Adrenal gland (tissue), 12 donors: Measurements from ENCODE around the gene ZNF740. TPM values are rescaled to one million over a fixed set of nuclear protein-coding genes. Genes with fewer than 3 reads are reported as not detected.
"Not testable (repeated sequence)": the region's sequence is repeated elsewhere in the genome, so short reads cannot be mapped to it uniquely, and the experiment has no call there.

ENCODE experiments used
- DNase-seq, 7 donors: peaks; one replicate each; pipeline ENCODE4 v3.0.0-alpha.2; 2019 to 2020
- H3K27ac ChIP-seq, 5 donors: fragments of 200-600 bp; sonication (generic) in 4 of 5; 1 replicate in 3 of 5; 2 replicates in 2 of 5; pipeline versions ENCODE4 v1.5.1 to v1.8.0; 2016 to 2020; ENCODE audit warnings: mild to moderate bottlenecking in 1 of 5
- H3K27me3 ChIP-seq: fragments of 200-600 bp; 2 replicates; pipeline ENCODE4 v1.8.0; 2021
- H3K36me3 ChIP-seq, 2 donors: fragments of 200-600 bp; replicated peaks in 1 of 2; 1 replicate in 1 of 2; 2 replicates in 1 of 2; pipeline versions ENCODE4 v1.5.1 to v1.8.0; 2018 to 2022
- H3K4me1 ChIP-seq, 2 donors: fragments of 200-600 bp; replicated peaks in 1 of 2; 1 replicate in 1 of 2; 2 replicates in 1 of 2; pipeline versions ENCODE4 v1.5.1 to v1.8.0; 2018 to 2021
- H3K4me3 ChIP-seq, 4 donors: fragments of 200-600 bp; sonication (generic) in 3 of 4; one replicate each; pipeline ENCODE4 v1.5.1; 2016 to 2018
- H3K9me3 ChIP-seq, 3 donors: fragments of 200-600 bp; sonication (generic) in 1 of 3; replicated peaks in 1 of 3; 1 replicate in 2 of 3; 2 replicates in 1 of 3; pipeline versions ENCODE4 v1.5.1 to v1.8.0; 2016 to 2021
- CTCF ChIP-seq, 6 experiments: fragments of 450-650 bp in 4 of 6; fragments of 200-600 bp in 2 of 6; sonication (generic) in 1 of 6; IDR thresholded peaks; 1 replicate in 5 of 6; 2 replicates in 1 of 6; pipeline versions ENCODE4 v1.5.1 to v1.8.0; 2016 to 2021; ENCODE audit warnings: antibody characterized with exemption in 6 of 6, mild to moderate bottlenecking in 2 of 6, moderate library complexity in 1 of 6
- POLR2A ChIP-seq, 2 donors: fragments of 450-650 bp; IDR thresholded peaks; one replicate each; pipeline ENCODE4 v1.6.1; 2017; ENCODE audit warnings: antibody characterized with exemption in 2 of 2, mild to moderate bottlenecking in 2 of 2, moderate library complexity in 1 of 2
- WGBS, 4 donors: extraction: QIAGEN DNeasy Blood & Tissue Kit in 2 of 4; methylation state at CpG; one replicate each; pipeline versions ENCODE4 v1.1.5 to v1.1.7; 2013 to 2017; 5-methylcytosine and 5-hydroxymethylcytosine counted together
- intact Hi-C, 2 donors: fragments of 100-400 bp; cut with DNase I; formaldehyde crosslinking; loops; one replicate each; pipeline versions ENCODE4 v1.14.1 to v1.15.0; 2022 to 2023
- polyA plus RNA-seq, 3 donors: library from polyadenylated mRNA; stranded (reverse); fragments of 200-250 nt in 2 of 3; fragments of 350-450 nt in 1 of 3; fragmentation: Illumina TruSeq in 1 of 3; extraction: RNeasy Lipid Tissue Mini Kit (QIAGEN cat#74804) in 1 of 3; gene quantifications; one replicate each; pipeline ENCODE4 v1.2.3, GENCODE V29; 2013 to 2014
- total RNA-seq, 9 donors: library from RNA; depleted of rRNA in 4 of 9; stranded (reverse); fragments of >200 nt in 4 of 9; fragments of 120-200 nt in 1 of 9; fragmentation: NEBNext Ultra II Directional in 1 of 9; extraction: Animal tissue kit (Norgen Biotek cat#: 25700) in 1 of 9; gene quantifications; one replicate each; pipeline versions ENCODE4 v1.1.0 to v1.2.4, GENCODE V29; 2013 to 2023
- donor health status: healthy with polysubstance abuse.
- donor health status: Bipolar disorder and iron deficiency.
- donor health status: DM: yes; HTN: yes; CAD: no.
- donor health status: DM: no; HTN: no; CAD: no.
- donor health status: DM: no; HTN: no; CAD: no.
- donor health status: DM: yes; HTN: yes; CAD: no.

ZNF740 gene
- total and polyA plus RNA-seq, 12 donors = 6.6 to 61.0 (median 14.0) TPM

GRCh38 chr12:53200107-53200457 is 19.6 kb downstream of the ZNF740 start:
- peak in 1 of 7 donors; percentile 9 for DNase-seq
- no peaks in the 10 kb centered on the region for H3K27me3 ChIP-seq
- H3K4me3 ChIP-seq = no peak overlapping the region
- TF ChIP-seq CTCF (IDR thresholded peaks at IDR 0.05) (no peak), POLR2A (IDR thresholded peaks at IDR 0.05) (no peak)
- no peaks in the 10 kb centered on the region for H3K9me3 ChIP-seq
- intact Hi-C loops = no loop called here
- H3K36me3 ChIP-seq = no peaks in the 10 kb centered on the region
- H3K27ac ChIP-seq = no peak overlapping the region
- H3K4me1 ChIP-seq = peaks cover 4 to 12% of the 10 kb centered on the region in 2 donors
- WGBS, 4 donors = 90 to 100% (median 94%) methylated on average over 2 of the region's 2 CpGs

GRCh38 chr12:53200458-53201176 is 20.1 kb downstream of the ZNF740 start:
- no peak for TF ChIP-seq CTCF (IDR thresholded peaks at IDR 0.05)
- TF ChIP-seq POLR2A (IDR thresholded peaks at IDR 0.05) = no peak
- intact Hi-C loops = no loop called here
- no peaks in the 10 kb centered on the region for H3K27me3 ChIP-seq
- no peak overlapping the region for H3K4me3 ChIP-seq
- no peaks in the 10 kb centered on the region for H3K9me3 ChIP-seq
- peaks cover 4 to 12% of the 10 kb centered on the region in 2 donors for H3K4me1 ChIP-seq
- WGBS, 4 donors = 62 to 89% (median 73%) methylated on average over 9 to 10 of the region's 10 CpGs
- no peaks in the 10 kb centered on the region for H3K36me3 ChIP-seq
- no peak overlapping the region for H3K27ac ChIP-seq
- peak in 1 of 7 donors; percentile 8 for DNase-seq

GRCh38 chr12:53201177-53201541 is 20.6 kb downstream of the ZNF740 start:
- H3K27ac ChIP-seq = no peak overlapping the region
- no peak for DNase-seq
- WGBS, 4 donors = 67 to 80% (median 70%) methylated on average over 1 of the region's 1 CpG
- H3K9me3 ChIP-seq = no peaks in the 10 kb centered on the region
- H3K27me3 ChIP-seq = no peaks in the 10 kb centered on the region
- intact Hi-C loops = no loop called here
- H3K4me1 ChIP-seq = peaks cover 4 to 12% of the 10 kb centered on the region in 2 donors
- H3K4me3 ChIP-seq = no peak overlapping the region
- no peaks in the 10 kb centered on the region for H3K36me3 ChIP-seq
- TF ChIP-seq POLR2A (IDR thresholded peaks at IDR 0.05) (no peak), CTCF (IDR thresholded peaks at IDR 0.05) (no peak)

GRCh38 chr12:53201639-53202038 is 21.1 kb downstream of the ZNF740 start:
- Histone ChIP-seq H3K27me3 (no peaks in the 10 kb centered on the region), H3K4me3 (no peak overlapping the region), H3K4me1 (peaks cover 4 to 12% of the 10 kb centered on the region in 2 donors), H3K36me3 (no peaks in the 10 kb centered on the region), H3K9me3 (no peaks in the 10 kb centered on the region), H3K27ac (no peak overlapping the region)
- no peak for DNase-seq
- TF ChIP-seq CTCF (IDR thresholded peaks at IDR 0.05) = no peak
- no peak for TF ChIP-seq POLR2A (IDR thresholded peaks at IDR 0.05)
- WGBS, 4 donors = 93 to 99% (median 94%) methylated on average over 4 of the region's 4 CpGs
- intact Hi-C loops = no loop called here

GRCh38 chr12:53202316-53202715 is 21.8 kb downstream of the ZNF740 start:
- H3K4me1 ChIP-seq, H3K9me3 ChIP-seq, intact Hi-C loops, H3K4me3 ChIP-seq, H3K27ac ChIP-seq, DNase-seq, H3K36me3 ChIP-seq, H3K27me3 ChIP-seq: not testable (repeated sequence)
- WGBS, 4 donors = 82 to 85% (median 84%) methylated on average over 7 of the region's 7 CpGs
